Prostate gland (tissue), 2 donors: ENCODE measurements around the gene C1GALT1C1L.

Experiments
- CTCF ChIP-seq, 4 experiments: fragments of 200-600 bp in 2 of 4; fragments of 450-650 bp in 2 of 4; sonication (generic) in 2 of 4; IDR thresholded peaks; 1 replicate in 3 of 4; 2 replicates in 1 of 4; pipeline ENCODE4 v1.5.1; 2016 to 2019; ENCODE audit warnings: antibody characterized with exemption in 4 of 4, mild to moderate bottlenecking in 2 of 4, moderate library complexity in 2 of 4
- POLR2A ChIP-seq: fragments of 450-650 bp; IDR thresholded peaks from one replicate; pipeline ENCODE4 v1.6.1; 2016; ENCODE audit warnings: antibody characterized with exemption, mild to moderate bottlenecking
- POLR2AphosphoS5 ChIP-seq: sonication (generic); formaldehyde crosslinking; IDR thresholded peaks from one replicate; pipeline ENCODE4 v1.6.1; 2017; ENCODE audit warnings: antibody characterized with exemption

- TF ChIP-seq POLR2A (no peak), CTCF (IDR thresholded peaks at IDR 0.05) (no peak), POLR2AphosphoS5 (no peak)
Measured at GRCh38 chr2:43692428-43692994, 16.3 kb upstream of the C1GALT1C1L start.
